ENCODE data around the gene DKKL1.
"Not testable (repeated sequence)": the region's sequence is repeated elsewhere in the genome, so short reads cannot be mapped to it uniquely, and the experiment has no call there.

DKKL1 gene

DNA sequence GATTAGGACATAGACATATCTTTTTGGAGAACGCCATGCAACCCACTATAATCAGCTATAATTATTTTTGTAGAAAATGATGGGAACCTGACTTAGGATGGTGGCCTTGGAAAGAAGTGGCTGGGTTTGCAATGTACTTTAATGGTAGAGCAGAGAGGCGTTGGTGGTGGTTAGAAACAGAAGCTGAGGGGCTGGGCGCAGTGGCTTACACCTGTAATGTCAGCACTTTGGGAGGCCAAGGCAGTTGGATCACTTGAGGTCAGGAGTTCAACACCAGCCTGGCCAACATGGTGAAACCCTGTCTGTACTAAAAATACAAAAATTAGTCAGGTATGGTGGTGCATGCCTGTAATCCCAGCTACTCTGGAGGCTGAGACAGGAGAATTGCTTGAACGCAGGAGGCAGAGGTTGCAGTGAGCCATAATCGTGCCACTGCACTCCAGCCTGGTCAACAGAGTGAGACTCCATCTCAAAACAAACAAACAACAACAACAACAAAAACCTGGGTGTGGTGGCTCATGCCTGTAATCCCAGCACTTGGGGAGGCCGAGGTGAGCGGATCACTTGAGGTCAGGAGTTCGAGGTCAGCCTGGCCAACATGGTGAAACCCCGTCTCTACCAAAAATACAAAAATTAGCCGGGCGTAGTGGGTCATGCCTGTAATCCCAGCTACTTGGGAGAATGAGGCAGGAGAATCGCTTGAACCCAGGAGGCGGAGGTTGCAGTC, 30.8 kb upstream of the DKKL1 start:
- DNase-seq (ENCODE audit: low read depth); H3K9ac ChIP-seq (ENCODE audit: low read length); H3K9me3 ChIP-seq (ENCODE audit: control insufficient read depth, low read length); H3K36me3 ChIP-seq (ENCODE audit: control insufficient read depth, insufficient read depth, low read length, severe bottlenecking); H3K4me3 ChIP-seq (ENCODE audit: low read length); H3K4me1 ChIP-seq (ENCODE audit: control insufficient read depth, insufficient read depth, low read length); H3K27me3 ChIP-seq (replicated peaks; ENCODE audit: control insufficient read depth, insufficient read depth, low read length): not testable (repeated sequence)

DNA sequence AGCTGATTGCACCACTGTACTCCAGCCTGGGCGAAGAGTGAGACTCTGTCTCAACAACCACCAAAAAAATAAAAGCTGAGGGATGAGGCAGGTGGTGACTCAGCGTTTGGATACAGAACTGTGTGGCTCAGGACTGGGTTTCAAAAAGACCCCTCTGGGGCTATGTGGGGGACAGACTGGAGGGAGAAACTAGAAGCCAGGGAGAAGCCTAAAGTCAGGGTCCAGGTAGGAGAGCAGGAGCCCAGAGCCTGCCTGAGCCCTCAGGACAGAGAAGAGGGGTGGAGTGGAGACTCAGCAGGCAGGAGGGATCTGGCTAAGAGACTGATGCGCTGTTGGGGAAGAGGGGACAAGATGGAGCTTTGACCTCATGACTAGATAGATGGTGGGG, 30.3 kb upstream of the DKKL1 start:
- H3K9me3 ChIP-seq (ENCODE audit: control insufficient read depth, low read length), result no peaks in the 10 kb centered on the region
- H3K27me3 ChIP-seq (replicated peaks; ENCODE audit: control insufficient read depth, insufficient read depth, low read length), result no peaks in the 10 kb centered on the region
- H3K9ac ChIP-seq (ENCODE audit: low read length), result no peak overlapping the region
- peak; percentile 16 for DNase-seq (ENCODE audit: low read depth)
- no peaks in the 10 kb centered on the region for H3K36me3 ChIP-seq (ENCODE audit: control insufficient read depth, insufficient read depth, low read length, severe bottlenecking)
- H3K4me3 ChIP-seq (ENCODE audit: low read length), result no peak overlapping the region
- H3K4me1 ChIP-seq (ENCODE audit: control insufficient read depth, insufficient read depth, low read length), result no peaks in the 10 kb centered on the region

DNA sequence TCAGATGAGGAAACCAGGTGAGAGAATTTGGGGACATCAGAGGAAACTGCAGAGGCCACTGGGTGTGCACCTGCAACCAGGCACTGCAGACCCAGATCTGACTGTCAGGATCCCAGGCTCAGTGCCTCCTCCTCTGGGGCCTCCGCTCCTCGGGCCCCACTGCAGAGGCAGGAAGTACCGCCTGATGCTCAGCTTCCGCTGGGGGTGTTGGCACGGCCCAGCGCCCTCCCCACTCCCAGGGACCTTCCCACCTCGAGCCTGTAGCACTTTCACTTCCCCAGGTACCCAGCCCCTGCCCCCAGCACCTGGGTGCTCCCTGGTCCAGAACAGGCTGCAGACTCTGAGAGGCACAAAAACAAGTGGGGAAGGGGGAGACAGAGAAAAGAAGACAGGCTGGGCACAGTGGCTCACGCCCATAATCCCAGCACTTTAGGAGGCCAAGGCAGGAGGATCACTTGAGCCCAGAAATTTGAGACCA, 29.8 kb upstream of the DKKL1 start:
- Histone ChIP-seq H3K27me3 (replicated peaks; ENCODE audit: control insufficient read depth, insufficient read depth, low read length) (no peaks in the 10 kb centered on the region), H3K4me3 (ENCODE audit: low read length) (no peak overlapping the region), H3K9ac (ENCODE audit: low read length) (no peak overlapping the region), H3K36me3 (ENCODE audit: control insufficient read depth, insufficient read depth, low read length, severe bottlenecking) (no peaks in the 10 kb centered on the region), H3K9me3 (ENCODE audit: control insufficient read depth, low read length) (no peaks in the 10 kb centered on the region), H3K4me1 (ENCODE audit: control insufficient read depth, insufficient read depth, low read length) (no peaks in the 10 kb centered on the region)
- no peak for DNase-seq (ENCODE audit: low read depth)

DNA sequence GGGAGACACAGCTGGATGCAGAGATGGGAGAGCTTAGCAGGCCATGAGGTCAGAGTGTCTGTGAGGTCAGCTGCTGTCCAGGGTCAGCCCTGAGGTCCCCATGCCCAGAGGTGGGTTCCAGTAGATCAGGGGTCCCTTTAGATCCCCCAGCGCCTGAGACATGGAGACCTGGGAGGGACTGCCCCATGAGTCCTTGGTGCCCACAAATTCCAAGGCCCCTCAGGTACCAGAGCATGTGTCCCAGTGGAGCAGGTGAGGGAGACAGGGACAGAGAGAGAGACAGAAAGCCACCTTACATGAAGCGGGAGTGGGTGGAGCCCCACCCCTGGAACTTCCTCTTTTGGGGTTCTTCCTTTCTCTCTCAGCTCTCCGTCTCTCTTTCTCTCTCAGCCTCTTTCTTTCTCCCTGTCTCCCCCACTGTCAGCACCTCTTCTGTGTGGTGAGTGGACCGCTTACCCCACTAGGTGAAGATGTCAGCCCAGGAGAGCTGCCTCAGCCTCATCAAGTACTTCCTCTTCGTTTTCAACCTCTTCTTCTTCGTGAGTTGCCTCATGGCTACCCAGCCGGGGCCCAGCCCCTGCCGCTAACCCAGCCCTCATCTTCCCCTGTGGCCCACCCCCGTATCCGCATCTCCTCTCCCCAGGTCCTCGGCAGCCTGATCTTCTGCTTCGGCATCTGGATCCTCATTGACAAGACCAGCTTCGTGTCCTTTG, 28.4 kb upstream of the DKKL1 start, which contains the start of gene CD37:
CD37 (plus strand) TSS at position 336 of the 713 bp plus-strand sequence; CDS start at position 471, 135 bp downstream.
- H3K27me3 ChIP-seq (replicated peaks; ENCODE audit: control insufficient read depth, insufficient read depth, low read length), result no peaks in the 10 kb centered on the region
- peaks cover 3% of the 10 kb centered on the region for H3K4me1 ChIP-seq (ENCODE audit: control insufficient read depth, insufficient read depth, low read length)
- no peak for DNase-seq (ENCODE audit: low read depth)
- H3K4me3 ChIP-seq (ENCODE audit: low read length), result no peak within 1 kb of the TSS
- H3K9me3 ChIP-seq (ENCODE audit: control insufficient read depth, low read length), result no peaks in the 10 kb centered on the region
- no peak within 1 kb of the TSS for H3K9ac ChIP-seq (ENCODE audit: low read length)
- H3K36me3 ChIP-seq (ENCODE audit: control insufficient read depth, insufficient read depth, low read length, severe bottlenecking), result no peaks in the 10 kb centered on the region

DNA sequence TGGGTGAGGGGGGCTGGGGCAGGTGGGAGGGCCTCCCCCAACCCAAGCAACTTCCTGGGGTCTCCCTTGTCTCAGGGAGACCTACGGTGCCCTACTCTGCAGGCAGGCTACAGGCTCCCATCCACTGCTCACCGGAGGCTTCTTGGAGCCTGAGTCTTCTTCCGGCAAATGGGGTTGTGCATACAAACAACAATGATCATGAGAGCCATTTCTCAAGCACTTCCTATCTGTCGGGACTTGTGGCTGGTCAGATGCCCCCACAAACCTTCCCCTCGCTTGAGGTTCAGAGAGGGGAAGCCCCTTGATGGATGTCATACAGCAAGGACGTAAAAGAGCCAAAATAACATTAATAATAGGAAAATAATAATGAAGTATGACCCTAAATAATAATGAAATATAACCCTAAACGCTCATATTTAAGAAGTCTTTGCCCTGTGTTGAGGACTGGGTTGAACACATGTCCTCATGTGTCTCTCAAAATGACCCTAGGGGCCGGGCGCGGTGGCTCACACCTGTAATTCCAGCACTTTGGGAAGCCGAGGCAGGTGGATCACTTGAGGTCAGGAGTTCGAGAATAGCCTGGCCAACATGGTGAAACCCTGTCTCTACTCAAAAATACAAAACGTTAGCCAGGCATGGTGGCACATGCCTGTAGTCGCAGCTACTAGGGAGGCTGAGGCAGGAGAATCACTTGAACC, 27.7 kb upstream of the DKKL1 start:
- Histone ChIP-seq H3K4me1 (ENCODE audit: control insufficient read depth, insufficient read depth, low read length) (peaks cover 3% of the 10 kb centered on the region), H3K4me3 (ENCODE audit: low read length) (no peak overlapping the region), H3K27me3 (replicated peaks; ENCODE audit: control insufficient read depth, insufficient read depth, low read length) (no peaks in the 10 kb centered on the region), H3K9ac (ENCODE audit: low read length) (no peak overlapping the region), H3K36me3 (ENCODE audit: control insufficient read depth, insufficient read depth, low read length, severe bottlenecking) (peaks cover 3% of the 10 kb centered on the region), H3K9me3 (ENCODE audit: control insufficient read depth, low read length) (no peaks in the 10 kb centered on the region)
- no peak for DNase-seq (ENCODE audit: low read depth)

DNA sequence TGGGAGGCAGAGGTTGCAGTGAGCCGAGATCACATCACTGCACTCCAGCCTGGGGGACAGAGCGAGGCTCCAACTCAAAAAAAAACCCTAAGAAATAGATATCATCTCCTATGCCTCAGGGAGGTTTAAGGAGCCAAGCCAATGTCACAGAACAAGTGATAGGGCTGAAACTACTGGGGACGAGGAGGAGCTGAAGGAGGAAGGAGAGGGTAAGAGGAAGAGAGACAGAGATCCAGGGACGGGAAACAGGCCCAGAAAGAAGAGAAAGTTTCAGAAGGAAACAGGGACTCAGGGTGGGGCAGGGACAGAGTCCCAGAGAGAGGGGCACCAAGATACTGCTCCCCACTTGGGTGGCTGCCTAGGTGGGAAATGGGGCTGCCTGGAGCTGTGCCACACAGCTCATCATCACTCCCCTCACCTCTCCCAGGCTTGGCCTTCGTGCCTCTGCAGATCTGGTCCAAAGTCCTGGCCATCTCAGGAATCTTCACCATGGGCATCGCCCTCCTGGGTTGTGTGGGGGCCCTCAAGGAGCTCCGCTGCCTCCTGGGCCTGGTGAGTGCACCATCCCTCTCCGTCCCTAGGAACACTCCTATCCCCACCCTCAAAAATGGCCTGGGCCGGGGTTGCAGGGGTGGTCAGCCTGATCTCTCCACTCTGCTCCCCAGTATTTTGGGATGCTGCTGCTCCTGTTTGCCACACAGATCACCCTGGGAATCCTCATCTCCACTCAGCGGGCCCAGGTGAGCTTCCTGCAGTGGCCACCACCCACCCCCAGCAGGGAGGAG, 27.0 kb upstream of the DKKL1 start:
- Histone ChIP-seq H3K36me3 (ENCODE audit: control insufficient read depth, insufficient read depth, low read length, severe bottlenecking) (peaks cover 10% of the 10 kb centered on the region), H3K9ac (ENCODE audit: low read length) (no peak overlapping the region), H3K9me3 (ENCODE audit: control insufficient read depth, low read length) (no peaks in the 10 kb centered on the region), H3K4me3 (ENCODE audit: low read length) (no peak overlapping the region), H3K4me1 (ENCODE audit: control insufficient read depth, insufficient read depth, low read length) (peaks cover 3% of the 10 kb centered on the region), H3K27me3 (replicated peaks; ENCODE audit: control insufficient read depth, insufficient read depth, low read length) (no peaks in the 10 kb centered on the region)
- DNase-seq (ENCODE audit: low read depth), result no peak

DNA sequence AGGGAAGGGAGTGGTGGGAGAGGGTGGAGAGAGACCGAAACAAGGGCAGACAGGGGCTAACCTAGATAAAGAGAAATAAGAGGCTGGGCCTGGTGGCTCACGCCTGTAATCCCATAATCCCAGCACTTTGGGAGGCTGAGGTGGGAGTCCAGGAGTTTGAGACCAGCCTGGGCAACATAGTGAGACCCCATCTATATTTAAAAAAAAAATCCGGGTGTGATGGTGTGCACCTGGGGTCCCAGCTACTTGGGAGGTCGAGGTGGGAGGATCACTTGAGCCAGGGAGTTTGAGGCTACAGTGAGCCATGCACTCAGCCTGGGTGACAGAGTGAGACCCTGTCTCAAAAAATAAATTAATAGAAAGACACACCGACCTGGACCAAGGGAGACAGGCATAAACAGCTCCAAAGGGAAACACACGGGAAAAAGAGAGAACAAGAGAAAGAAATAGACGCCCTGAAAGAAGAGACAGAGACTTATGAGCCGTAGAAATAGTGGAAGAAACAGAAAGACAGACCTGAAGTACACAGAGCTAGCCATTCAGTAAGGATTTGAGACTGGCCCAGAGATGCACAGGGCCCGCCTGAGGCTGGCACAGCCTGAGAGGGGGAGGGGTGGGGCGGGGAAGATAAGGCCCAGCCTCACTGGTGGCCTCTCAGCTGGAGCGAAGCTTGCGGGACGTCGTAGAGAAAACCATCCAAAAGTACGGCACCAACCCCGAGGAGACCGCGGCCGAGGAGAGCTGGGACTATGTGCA, 26.2 kb upstream of the DKKL1 start:
- H3K4me3 ChIP-seq (ENCODE audit: low read length), result no peak overlapping the region

DNA sequence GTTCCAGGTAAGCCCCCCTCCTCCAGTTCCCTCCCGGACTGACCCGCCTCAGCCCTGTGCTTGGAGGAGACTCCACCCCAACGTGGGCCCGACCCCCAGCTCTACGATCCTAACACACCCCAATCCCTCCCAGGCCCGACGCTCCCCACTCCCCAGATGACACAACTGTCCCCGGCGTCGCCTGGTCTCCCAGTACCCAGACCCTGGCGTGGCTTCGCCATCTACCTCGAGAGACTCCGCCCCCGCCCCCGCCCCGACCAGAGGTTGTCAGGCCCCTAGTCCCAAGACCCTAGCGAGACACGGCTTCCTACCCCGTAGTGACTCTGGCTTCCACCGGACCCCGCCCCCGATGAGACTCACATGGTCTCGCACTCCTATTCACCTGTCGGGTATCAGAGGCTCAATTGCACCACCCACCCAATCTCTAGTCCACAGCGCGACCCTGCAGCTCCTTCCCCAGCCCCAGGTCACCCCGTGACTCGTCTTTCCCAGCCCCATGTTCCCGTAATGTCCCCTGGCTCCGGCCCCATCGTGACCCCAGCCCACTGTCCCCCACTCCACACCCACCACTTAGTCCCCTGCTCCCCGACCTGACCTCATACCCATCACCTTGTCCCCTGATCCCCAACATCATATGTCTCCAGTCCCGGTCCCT, 25.5 kb upstream of the DKKL1 start:
- Histone ChIP-seq H3K27me3 (replicated peaks; ENCODE audit: control insufficient read depth, insufficient read depth, low read length) (no peaks in the 10 kb centered on the region), H3K4me1 (ENCODE audit: control insufficient read depth, insufficient read depth, low read length) (peaks cover 3% of the 10 kb centered on the region), H3K9me3 (ENCODE audit: control insufficient read depth, low read length) (no peaks in the 10 kb centered on the region), H3K9ac (ENCODE audit: low read length) (no peak overlapping the region), H3K4me3 (ENCODE audit: low read length) (no peak overlapping the region), H3K36me3 (ENCODE audit: control insufficient read depth, insufficient read depth, low read length, severe bottlenecking) (peaks cover 20% of the 10 kb centered on the region)
- DNase-seq (ENCODE audit: low read depth), result no peak

More for the DNA sequence above, 26.2 kb upstream of the DKKL1 start:
- H3K9me3 ChIP-seq (ENCODE audit: control insufficient read depth, low read length), result no peaks in the 10 kb centered on the region
- DNase-seq (ENCODE audit: low read depth), result no peak
- H3K27me3 ChIP-seq (replicated peaks; ENCODE audit: control insufficient read depth, insufficient read depth, low read length), result no peaks in the 10 kb centered on the region
- peaks cover 15% of the 10 kb centered on the region for H3K36me3 ChIP-seq (ENCODE audit: control insufficient read depth, insufficient read depth, low read length, severe bottlenecking)
- peaks cover 3% of the 10 kb centered on the region for H3K4me1 ChIP-seq (ENCODE audit: control insufficient read depth, insufficient read depth, low read length)
- no peak overlapping the region for H3K9ac ChIP-seq (ENCODE audit: low read length)

DNA sequence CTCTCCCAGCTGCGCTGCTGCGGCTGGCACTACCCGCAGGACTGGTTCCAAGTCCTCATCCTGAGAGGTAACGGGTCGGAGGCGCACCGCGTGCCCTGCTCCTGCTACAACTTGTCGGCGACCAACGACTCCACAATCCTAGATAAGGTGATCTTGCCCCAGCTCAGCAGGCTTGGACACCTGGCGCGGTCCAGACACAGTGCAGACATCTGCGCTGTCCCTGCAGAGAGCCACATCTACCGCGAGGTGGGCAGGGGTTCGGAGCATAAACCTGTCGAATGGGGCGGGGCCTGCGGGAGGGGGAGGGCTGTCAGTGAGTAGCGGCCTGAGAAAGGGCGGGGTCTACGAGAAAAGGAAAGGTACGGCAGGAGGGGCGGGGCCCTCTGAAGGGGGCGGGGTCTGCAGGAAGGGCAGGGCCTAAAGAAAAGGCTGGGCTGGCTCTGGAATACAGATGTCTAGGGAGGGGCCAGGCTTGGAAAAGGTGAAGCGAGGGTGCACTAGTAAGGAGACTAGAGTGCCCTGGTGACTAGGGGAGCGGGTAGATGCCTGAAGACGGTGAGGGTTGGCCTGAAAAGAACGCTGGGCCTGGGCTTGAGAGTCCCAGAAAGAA, 24.9 kb upstream of the DKKL1 start:
- Histone ChIP-seq H3K36me3 (ENCODE audit: control insufficient read depth, insufficient read depth, low read length, severe bottlenecking) (peaks cover 24% of the 10 kb centered on the region), H3K4me3 (ENCODE audit: low read length) (peak overlapping the region; percentile 50), H3K9ac (ENCODE audit: low read length) (peak overlapping the region; percentile 29), H3K27me3 (replicated peaks; ENCODE audit: control insufficient read depth, insufficient read depth, low read length) (no peaks in the 10 kb centered on the region), H3K4me1 (ENCODE audit: control insufficient read depth, insufficient read depth, low read length) (peaks cover 3% of the 10 kb centered on the region), H3K9me3 (ENCODE audit: control insufficient read depth, low read length) (no peaks in the 10 kb centered on the region)
- peak; percentile 14 for DNase-seq (ENCODE audit: low read depth)

All from adipocyte (in vitro differentiated cells).